HEK293T (cell line): ENCODE results near the gene ERICH2.

Source experiments
- CTCF ChIA-PET: fragments of 350-600 bp; formaldehyde crosslinking; extraction: SDS; loops from one replicate; lab custom pipeline; 2021; ENCODE audit warnings: antibody characterized with exemption, inconsistent platforms; lab: Yijun Ruan, JAX
- POLR2A ChIA-PET: fragments of 350-600 bp; formaldehyde crosslinking; extraction: SDS; loops from one replicate; lab custom pipeline; 2020; ENCODE audit warnings: antibody characterized with exemption, inconsistent platforms; lab: Yijun Ruan, JAX
- DNase-seq: peaks from one replicate; pipeline ENCODE4 v3.0.0; 2012; ENCODE audit warnings: mixed read lengths; ENCODE audit errors: extremely low spot score
- ARNT ChIP-seq: fragments of 450-650 bp; IDR thresholded peaks from 2 replicates; pipeline ENCODE4 v1.6.1; 2017; ENCODE audit warnings: mild to moderate bottlenecking
- BHLHE40 ChIP-seq: fragments of 450-650 bp; IDR thresholded peaks from 2 replicates; pipeline ENCODE4 v1.6.1; 2016; ENCODE audit warnings: mild to moderate bottlenecking, moderate library complexity, borderline replicate concordance
- CTBP1 ChIP-seq: fragments of 450-650 bp; IDR thresholded peaks from 2 replicates; pipeline ENCODE4 v1.6.1; 2016; ENCODE audit warnings: borderline replicate concordance
- ELF4 ChIP-seq: fragments of 450-650 bp; IDR thresholded peaks from 2 replicates; pipeline ENCODE4 v1.6.1; 2017; ENCODE audit warnings: antibody characterized with exemption
- FOXA1 ChIP-seq: fragments of 450-650 bp; IDR thresholded peaks from 2 replicates; pipeline ENCODE4 v1.6.1; 2016; ENCODE audit warnings: mild to moderate bottlenecking
- FOXK2 ChIP-seq: fragments of 450-650 bp; IDR thresholded peaks from 2 replicates; pipeline ENCODE4 v1.6.1; 2016; ENCODE audit warnings: mild to moderate bottlenecking
- FOXM1 ChIP-seq: fragments of 450-650 bp; IDR thresholded peaks from 2 replicates; pipeline ENCODE4 v1.6.1; 2017; ENCODE audit warnings: mild to moderate bottlenecking, borderline replicate concordance
- HDGF ChIP-seq: fragments of 450-650 bp; IDR thresholded peaks from 2 replicates; pipeline ENCODE4 v1.6.1; 2017; ENCODE audit warnings: antibody characterized with exemption, borderline replicate concordance
- L3MBTL2 ChIP-seq: fragments of 450-650 bp; conservative IDR thresholded peaks from 2 replicates; pipeline ENCODE4 v1.6.1; 2016; ENCODE audit warnings: mild to moderate bottlenecking
- LEF1 ChIP-seq: fragments of 450-650 bp; IDR thresholded peaks from 2 replicates; pipeline ENCODE4 v1.6.1; 2017; ENCODE audit warnings: mild to moderate bottlenecking, borderline replicate concordance
- NFRKB ChIP-seq: fragments of 450-650 bp; IDR thresholded peaks from 2 replicates; pipeline ENCODE4 v1.6.1; 2016; ENCODE audit warnings: mild to moderate bottlenecking, moderate library complexity
- SP1 ChIP-seq: fragments of 450-650 bp; IDR thresholded peaks from 2 replicates; pipeline ENCODE4 v1.6.1; 2017
- SUZ12 ChIP-seq: fragments of 450-650 bp; IDR thresholded peaks from 2 replicates; pipeline ENCODE4 v1.6.1; 2016; ENCODE audit warnings: mild to moderate bottlenecking
- TARDBP ChIP-seq: fragments of 450-650 bp; IDR thresholded peaks from 2 replicates; pipeline ENCODE4 v1.6.1; 2016
- ZNF384 ChIP-seq: fragments of 450-650 bp; IDR thresholded peaks from 2 replicates; pipeline ENCODE4 v1.6.1; 2016
- TF ChIP-seq, protein P1 (sequence below): fragments of 450-650 bp; IDR thresholded peaks from 2 replicates; pipeline ENCODE4 v1.6.1; 2016

ERICH2 gene

DNA sequence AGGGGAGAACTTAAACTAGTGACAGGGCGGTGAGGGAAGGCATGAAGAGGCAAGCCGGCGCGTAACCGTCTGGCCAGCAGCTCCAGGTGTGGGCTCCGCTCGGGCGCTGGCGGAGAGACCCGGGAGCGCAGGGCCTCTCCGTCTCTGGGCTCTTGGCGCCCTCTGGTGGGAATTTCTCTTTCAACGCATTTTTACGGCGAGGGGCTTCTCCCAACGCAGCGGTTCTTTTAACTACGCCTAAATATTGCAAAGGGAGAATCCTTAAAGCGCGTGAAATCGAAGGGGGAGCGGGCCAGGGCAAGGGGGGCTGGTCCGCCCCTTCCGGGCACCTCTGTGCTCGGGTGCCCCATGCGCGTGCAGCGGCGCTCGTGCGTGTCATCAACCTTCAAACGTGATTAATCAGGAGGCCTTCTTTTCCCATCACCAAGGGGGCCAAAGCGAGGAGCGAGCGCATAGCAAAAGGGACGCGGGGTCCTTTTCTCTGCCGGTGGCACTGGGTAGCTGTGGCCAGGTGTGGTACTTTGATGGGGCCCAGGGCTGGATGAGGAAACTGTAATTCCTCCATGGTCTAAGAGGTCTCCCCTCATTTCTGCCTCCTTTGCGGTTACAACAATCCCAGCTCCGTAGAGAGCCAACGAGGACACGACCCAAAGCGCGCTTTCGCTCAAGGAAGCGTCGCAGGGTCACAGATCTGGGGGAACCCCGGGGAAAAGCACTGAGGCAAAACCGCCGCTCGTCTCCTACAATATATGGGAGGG lies 45.7 kb downstream of the ERICH2 start:
- TF ChIP-seq TARDBP (no peak), HDGF (no peak), BHLHE40 (no peak), FOXM1 (no peak), SP1 (no peak), FOXK2 (no peak), ELF4 (no peak), LEF1 (no peak), ARNT (no peak), ZNF384 (no peak), SUZ12 (no peak), L3MBTL2 (no peak), NFRKB (no peak), FOXA1 (no peak), CTBP1 (no peak)
- TF ChIP-seq, protein P1, sequence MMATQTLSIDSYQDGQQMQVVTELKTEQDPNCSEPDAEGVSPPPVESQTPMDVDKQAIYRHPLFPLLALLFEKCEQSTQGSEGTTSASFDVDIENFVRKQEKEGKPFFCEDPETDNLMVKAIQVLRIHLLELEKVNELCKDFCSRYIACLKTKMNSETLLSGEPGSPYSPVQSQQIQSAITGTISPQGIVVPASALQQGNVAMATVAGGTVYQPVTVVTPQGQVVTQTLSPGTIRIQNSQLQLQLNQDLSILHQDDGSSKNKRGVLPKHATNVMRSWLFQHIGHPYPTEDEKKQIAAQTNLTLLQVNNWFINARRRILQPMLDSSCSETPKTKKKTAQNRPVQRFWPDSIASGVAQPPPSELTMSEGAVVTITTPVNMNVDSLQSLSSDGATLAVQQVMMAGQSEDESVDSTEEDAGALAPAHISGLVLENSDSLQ = no peak
- CTCF ChIA-PET = interaction anchor here (0.6 to 2.1 kb wide), 11 partner anchors 296 to 613 kb away, joined by 3 to 15 read pairs (median 3); no protein-coding TSS in a partner anchor
- POLR2A ChIA-PET = interaction anchor here (0.8 to 1.7 kb wide), 6 partner anchors 9 to 452 kb away, joined by 4 to 8 read pairs (median 5); partner anchors contain the start of gene ERICH2
- peak; percentile 83 for DNase-seq

DNA sequence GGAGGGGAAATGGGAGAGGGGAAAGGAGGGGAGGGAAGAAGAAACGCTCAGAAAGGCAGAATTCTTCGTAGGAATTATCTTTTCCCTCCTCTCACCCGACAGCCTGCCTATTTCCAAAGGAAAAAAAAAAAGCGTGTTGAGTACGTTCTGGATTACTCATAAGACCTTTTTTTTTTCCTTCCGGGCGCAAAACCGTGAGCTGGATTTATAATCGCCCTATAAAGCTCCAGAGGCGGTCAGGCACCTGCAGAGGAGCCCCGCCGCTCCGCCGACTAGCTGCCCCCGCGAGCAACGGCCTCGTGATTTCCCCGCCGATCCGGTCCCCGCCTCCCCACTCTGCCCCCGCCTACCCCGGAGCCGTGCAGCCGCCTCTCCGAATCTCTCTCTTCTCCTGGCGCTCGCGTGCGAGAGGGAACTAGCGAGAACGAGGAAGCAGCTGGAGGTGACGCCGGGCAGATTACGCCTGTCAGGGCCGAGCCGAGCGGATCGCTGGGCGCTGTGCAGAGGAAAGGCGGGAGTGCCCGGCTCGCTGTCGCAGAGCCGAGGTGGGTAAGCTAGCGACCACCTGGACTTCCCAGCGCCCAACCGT lies 46.4 kb downstream of the ERICH2 start, which contains the start of gene GAD1:
GAD1 (plus strand) TSS at position 384 of the 589 bp plus-strand sequence. CDS start 1,705 bp downstream, outside the sequence.
- ChIA-PET POLR2A (interaction anchor here (0.8 to 1.7 kb wide), 6 partner anchors 9 to 453 kb away, joined by 4 to 8 read pairs (median 5); partner anchors contain the start of gene ERICH2), CTCF (interaction anchor here (0.7 to 2.1 kb wide), 9 partner anchors 25 to 614 kb away, joined by 3 to 15 read pairs (median 6); no protein-coding TSS in a partner anchor)
- TF ChIP-seq ELF4 (no peak), L3MBTL2 (peak; percentile 75), ARNT (peak; percentile 85)
- DNase-seq = peak; percentile 74

DNA sequence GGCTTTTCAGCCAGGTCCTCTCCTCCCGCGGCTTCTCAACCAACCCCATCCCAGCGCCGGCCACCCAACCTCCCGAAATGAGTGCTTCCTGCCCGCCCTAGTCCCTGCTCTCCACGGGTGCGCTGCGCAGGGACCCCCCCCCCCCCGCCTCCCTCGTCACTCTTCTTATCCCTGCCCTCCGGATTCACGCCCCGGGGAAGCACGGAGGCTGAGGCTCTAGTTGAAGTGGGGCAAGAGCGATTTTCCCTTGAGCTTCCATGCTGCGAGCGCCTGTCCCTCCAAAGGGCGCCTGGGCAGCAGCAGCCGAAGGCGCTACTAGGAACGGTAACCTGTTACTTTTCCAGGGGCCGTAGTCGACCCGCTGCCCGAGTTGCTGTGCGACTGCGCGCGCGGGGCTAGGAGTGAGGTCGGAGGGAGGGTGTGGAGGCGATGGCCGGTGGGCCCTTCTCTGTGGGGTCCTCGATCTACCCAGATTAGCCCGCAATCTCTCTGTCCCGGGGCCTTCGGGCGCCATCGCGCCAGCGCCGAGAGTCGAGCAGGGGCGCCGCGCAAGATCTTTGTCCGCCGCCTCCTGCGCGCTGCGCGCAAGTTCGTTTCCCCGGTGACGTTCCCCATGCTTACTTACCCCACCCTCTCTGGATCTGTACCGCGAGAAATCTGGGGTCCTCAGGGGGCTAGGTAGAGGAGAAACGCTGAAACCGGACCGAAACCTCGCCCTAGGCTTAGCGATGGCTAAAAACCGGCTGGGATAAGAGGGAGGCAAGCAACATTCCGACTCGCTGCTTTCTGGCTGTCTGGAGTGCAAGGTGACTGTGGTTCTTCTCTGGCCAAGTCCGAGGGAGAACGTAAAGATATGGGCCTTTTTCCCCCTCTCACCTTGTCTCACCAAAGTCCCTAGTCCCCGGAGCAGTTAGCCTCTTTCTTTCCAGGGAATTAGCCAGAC lies 47.2 kb downstream of the ERICH2 start:
- POLR2A ChIA-PET = interaction anchor here (0.8 to 1.2 kb wide), 5 partner anchors 8 to 453 kb away, joined by 4 to 5 read pairs (median 5); partner anchors contain the start of gene ERICH2
- TF ChIP-seq, protein P1 = no peak
- TF ChIP-seq ELF4 = no peak
- no peak for TF ChIP-seq ARNT
- TF ChIP-seq LEF1 = no peak
- no peak for TF ChIP-seq BHLHE40
- no peak for TF ChIP-seq TARDBP
- TF ChIP-seq SP1 = no peak
- TF ChIP-seq SUZ12 = no peak
- TF ChIP-seq FOXK2 = no peak
- no peak for TF ChIP-seq NFRKB
- TF ChIP-seq FOXM1 = no peak
- TF ChIP-seq HDGF = no peak
- no peak for TF ChIP-seq FOXA1
- CTCF ChIA-PET = interaction anchor here (0.7 to 2.1 kb wide), 9 partner anchors 25 to 614 kb away, joined by 3 to 15 read pairs (median 6); no protein-coding TSS in a partner anchor
- peak; percentile 55 for DNase-seq

DNA sequence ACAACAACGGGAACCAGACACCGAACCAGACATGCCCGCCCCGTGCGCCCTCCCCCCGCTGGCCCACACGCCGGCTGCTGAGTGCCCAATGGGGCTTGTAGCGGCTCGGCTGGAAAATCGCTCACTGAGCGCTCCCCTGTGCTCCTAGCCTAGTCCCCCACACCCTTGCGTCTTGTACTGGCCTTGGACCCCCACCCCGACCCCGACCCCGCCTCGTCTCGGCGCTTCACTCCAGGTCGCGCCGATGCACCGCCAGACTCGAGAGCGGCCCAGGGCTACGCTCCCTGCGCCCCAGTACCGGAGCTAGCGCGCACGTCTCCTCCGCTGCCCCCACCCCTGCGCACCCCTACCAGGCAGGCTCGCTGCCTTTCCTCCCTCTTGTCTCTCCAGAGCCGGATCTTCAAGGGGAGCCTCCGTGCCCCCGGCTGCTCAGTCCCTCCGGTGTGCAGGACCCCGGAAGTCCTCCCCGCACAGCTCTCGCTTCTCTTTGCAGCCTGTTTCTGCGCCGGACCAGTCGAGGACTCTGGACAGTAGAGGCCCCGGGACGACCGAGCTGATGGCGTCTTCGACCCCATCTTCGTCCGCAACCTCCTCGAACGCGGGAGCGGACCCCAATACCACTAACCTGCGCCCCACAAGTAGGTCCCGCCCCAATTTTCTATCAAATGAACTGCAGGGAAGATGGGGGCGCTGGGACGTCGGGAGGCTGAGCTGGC lies 48.0 kb downstream of the ERICH2 start:
- ChIA-PET POLR2A (no interaction called here), CTCF (interaction anchor here (0.6 kb wide), 1 partner anchor 447 kb away, joined by 3 read pairs; no protein-coding TSS in a partner anchor)
- no peak for DNase-seq

More for the DNA sequence above, 48.0 kb downstream of the ERICH2 start:
- TF ChIP-seq FOXK2 (no peak), SP1 (no peak), FOXM1 (no peak), ZNF384 (no peak), SUZ12 (no peak), ELF4 (no peak), BHLHE40 (no peak), NFRKB (no peak), TARDBP (no peak)
